Hepatic stellate cell (primary cell): Measurements from ENCODE around the gene BRCA2.
"Not testable (repeated sequence)": the region's sequence is repeated elsewhere in the genome, so short reads cannot be mapped to it uniquely, and the experiment has no call there.

Source experiments
- DNase-seq: peaks from one replicate; pipeline ENCODE4 v3.0.0; 2011; ENCODE audit warnings: low spot score

The BRCA2 gene

DNA sequence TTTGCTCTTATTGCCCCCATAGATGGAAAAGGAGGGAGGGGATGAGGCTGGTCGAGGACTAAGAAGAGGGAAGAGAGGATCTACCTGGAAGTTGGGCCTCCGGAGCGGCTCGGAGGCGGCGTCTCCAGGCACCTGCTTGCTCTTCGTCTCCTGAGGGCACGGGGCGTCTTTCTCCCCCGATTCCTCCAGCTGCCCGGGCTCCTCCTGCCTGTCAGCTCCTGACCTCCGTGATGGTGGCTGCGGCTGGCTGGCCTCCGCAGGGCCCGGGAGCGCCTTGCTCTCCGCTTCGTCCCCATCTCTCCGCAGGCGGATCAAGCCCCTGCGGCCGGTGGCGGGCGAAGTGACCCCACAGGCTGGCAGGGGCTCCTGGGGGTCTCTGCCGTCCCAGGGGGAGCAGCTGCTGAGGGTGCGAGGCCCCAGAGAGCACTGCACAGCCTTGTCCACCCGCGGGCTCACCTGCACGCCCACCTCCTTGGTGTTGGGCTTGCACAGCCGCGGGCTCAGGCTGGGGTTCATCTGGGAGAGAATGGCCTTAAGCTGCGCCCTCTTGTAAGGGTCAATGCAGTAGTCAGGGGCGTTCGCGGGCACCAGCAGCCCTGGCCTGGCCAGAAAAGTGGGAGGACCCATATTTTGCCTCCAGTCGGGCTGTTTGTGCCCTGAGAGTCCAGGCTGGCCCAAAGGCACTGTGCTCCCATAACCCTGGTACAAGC, 4.0 kb upstream of the BRCA2 start:
- no peak for DNase-seq

DNA sequence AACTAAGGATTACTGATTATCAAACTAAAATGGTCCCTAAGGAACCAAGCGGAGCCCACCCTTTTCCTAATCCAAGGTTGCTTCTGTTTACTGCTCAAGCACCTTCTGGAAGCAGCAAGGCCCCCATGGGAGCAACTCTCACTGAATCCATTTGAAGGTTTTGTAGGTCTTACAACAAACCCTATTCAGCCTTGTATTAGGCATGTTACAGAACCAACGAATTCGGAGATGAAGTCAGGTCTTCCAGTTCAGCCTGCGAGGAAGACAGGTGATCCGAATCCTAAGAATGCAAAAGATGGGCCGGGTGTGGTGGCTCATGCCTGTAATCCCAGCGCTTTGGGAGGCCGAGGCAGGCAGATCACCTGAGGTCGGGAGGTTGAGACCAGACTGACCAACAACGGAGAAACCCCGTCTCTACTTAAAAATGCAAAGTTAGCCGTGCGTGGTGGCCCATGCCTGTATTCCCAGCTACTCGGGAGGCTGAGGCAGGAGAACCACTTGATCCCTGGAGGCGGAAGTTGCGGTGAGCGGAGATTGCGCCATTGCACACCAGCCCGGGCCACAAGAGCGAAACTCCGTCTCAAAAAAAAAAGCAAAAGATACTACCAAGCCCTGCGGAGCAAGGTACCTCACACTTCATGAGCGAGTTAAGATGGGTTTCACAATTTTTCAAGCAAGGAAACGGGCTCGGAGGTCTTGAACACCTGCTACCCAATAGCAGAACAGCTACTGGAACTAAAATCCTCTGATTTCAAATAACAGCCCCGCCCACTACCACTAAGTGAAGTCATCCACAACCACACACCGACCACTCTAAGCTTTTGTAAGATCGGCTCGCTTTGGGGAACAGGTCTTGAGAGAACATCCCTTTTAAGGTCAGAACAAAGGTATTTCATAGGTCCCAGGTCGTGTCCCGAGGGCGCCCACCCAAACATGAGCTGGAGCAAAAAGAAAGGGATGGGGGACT, 754 bp upstream of the BRCA2 start:
- DNase-seq, result peak; percentile 17

DNA sequence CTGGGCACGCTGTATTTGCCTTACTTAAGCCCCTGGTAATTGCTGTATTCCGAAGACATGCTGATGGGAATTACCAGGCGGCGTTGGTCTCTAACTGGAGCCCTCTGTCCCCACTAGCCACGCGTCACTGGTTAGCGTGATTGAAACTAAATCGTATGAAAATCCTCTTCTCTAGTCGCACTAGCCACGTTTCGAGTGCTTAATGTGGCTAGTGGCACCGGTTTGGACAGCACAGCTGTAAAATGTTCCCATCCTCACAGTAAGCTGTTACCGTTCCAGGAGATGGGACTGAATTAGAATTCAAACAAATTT, 676 bp downstream of the BRCA2 start:
- DNase-seq, result no peak

GRCh38 chr13:32316501-32316900, 1.2 kb downstream of the BRCA2 start:
- DNase-seq, result no peak

DNA sequence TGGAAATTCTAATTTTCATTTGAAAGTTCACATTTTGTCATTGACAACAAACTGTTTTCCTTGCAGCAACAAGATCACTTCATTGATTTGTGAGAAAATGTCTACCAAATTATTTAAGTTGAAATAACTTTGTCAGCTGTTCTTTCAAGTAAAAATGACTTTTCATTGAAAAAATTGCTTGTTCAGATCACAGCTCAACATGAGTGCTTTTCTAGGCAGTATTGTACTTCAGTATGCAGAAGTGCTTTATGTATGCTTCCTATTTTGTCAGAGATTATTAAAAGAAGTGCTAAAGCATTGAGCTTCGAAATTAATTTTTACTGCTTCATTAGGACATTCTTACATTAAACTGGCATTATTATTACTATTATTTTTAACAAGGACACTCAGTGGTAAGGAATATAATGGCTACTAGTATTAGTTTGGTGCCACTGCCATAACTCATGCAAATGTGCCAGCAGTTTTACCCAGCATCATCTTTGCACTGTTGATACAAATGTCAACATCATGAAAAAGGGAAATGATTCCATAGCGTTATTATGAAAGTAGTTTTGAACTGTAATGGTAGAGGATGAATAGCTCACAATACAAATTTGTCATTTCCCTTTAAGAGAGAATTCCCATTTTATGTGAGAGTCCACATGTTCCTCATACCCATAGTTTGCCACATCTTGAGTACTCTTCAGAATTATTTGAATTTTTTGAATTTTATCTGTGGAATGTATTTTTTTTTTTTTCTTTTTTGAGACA, 2.6 kb downstream of the BRCA2 start:
- DNase-seq, result no peak

- no peak for DNase-seq
Measured at GRCh38 chr13:32320528-32320927, 5.2 kb downstream of the BRCA2 start.

- DNase-seq, result peak; percentile 72
Measured at GRCh38 chr13:32323912-32324311, 8.6 kb downstream of the BRCA2 start.

DNA sequence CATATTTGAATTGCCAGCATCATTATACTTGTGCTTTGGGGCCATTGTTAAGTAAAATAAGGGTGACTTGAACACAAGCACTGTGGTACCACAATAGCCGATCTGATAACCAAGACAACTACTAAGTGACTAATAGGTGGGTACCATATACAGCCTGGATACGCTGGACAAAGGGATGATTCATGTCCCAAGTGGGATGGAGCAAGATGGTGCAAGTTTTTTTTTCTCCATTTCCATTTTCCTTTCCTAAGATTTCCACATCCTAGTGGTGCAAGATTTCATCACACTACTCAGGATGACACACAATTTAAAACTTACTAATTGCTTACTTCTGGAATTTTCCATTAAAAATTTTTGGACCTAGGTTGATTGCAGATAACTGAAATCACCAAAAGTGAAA, 15.1 kb downstream of the BRCA2 start:
- DNase-seq, result no peak

- no peak for DNase-seq
Measured at GRCh38 chr13:32334671-32335070, 19.4 kb downstream of the BRCA2 start.

GRCh38 chr13:32340914-32341313, 25.6 kb downstream of the BRCA2 start:
- no peak for DNase-seq

DNA sequence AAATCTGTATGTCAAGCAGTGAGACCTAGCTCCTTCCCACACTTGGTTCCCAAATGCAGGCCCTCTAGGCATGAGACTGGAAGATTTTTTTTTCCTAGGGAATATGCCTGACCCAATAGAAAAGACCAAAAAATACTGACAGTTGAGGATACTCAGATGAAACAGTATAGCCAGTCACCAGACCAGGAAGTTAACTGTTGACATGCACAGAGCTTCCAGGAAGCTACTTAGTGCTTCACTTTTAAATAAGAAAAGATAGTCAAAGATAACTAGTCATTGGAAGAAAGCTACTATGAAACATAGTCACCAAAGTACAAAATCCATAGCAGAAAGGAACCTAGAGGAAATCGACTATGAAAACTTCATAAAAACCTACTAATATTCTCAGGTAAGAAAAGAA, 32.3 kb downstream of the BRCA2 start:
- DNase-seq, result no peak

- not testable (repeated sequence) for DNase-seq
Measured at GRCh38 chr13:32350839-32351441, 35.6 kb downstream of the BRCA2 start.

- no peak for DNase-seq
Measured at GRCh38 chr13:32354040-32354439, 38.7 kb downstream of the BRCA2 start.

DNA sequence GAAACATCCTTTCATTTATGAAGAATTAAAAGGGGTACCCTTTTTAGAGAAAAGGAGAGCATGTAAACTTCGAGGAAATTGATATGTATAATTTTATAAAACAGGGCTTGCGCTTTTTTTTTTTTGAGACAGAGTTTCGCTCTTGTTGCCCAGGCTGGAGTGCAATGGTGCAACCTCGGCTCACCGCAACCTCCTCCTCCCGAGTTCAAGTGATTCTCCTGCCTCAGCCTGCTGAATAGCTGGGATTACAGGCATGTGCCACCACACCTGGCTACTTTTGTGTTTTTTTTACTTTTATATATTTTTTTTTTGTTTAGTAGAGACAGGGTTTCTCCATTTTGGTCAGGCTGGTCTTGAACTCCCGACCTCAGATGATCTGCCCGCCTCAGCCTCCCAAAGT, 40.6 kb downstream of the BRCA2 start:
- not testable (repeated sequence) for DNase-seq

GRCh38 chr13:32362574-32362973, 47.3 kb downstream of the BRCA2 start:
- DNase-seq, result no peak

DNA sequence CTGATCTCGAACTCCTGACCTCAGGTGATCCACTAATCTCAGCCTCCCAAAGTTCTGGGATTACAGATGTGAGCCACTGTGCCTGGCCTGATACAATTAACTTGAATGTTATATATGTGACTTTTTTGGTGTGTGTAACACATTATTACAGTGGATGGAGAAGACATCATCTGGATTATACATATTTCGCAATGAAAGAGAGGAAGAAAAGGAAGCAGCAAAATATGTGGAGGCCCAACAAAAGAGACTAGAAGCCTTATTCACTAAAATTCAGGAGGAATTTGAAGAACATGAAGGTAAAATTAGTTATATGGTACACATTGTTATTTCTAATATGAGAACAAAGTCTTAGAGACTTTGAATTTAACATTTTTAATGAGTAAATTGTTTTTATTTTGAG, 55.5 kb downstream of the BRCA2 start:
- DNase-seq, result no peak

DNA sequence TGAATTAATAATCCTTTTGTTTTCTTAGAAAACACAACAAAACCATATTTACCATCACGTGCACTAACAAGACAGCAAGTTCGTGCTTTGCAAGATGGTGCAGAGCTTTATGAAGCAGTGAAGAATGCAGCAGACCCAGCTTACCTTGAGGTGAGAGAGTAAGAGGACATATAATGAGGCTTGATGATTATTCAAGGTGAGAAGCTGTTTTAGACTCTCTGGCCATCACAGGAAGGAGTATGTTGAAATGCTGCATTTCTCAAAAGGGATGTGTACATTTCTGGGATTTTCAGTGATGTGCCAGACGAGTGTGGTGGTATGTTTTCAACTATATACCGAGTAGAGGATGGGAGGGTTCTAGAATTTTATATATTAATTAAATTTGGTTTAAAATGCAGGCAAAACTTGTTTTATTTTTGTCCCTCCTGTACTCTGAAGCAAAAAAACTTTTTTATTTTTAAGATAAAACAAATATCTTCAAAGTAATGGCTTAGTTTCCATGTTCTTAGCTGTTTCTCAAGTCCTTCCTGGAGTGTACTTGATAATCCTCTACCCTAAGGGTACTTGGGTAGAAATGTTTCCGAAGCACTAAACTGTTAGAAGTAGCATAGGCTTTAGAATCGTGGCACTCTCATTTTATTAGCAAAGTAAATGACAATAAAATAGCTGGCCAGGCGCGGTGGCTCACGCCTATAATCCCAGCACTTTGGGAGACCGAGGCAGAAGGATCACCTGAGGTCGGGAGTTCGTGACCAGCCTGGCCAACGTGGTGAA, 61.5 kb downstream of the BRCA2 start:
- DNase-seq, result no peak

DNA sequence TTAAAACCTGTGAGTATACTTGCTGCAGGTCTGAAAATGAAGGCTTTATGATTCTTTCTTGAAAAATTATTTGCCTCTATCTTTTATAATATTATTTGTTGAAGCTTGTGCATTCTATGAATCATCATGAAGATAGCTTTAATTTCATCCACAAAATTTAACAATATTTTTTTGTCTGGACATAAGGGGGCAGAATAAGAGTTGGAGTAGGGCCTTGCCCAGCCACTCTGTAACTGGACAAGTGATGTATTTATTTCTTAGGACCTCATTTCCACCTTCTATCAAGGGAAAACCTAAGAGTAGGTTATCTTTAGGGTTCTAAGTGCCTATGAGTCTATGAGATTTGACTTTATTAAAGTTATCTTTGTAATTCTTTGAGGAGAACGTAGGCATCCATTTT, 62.7 kb downstream of the BRCA2 start:
- DNase-seq, result peak; percentile 6

DNA sequence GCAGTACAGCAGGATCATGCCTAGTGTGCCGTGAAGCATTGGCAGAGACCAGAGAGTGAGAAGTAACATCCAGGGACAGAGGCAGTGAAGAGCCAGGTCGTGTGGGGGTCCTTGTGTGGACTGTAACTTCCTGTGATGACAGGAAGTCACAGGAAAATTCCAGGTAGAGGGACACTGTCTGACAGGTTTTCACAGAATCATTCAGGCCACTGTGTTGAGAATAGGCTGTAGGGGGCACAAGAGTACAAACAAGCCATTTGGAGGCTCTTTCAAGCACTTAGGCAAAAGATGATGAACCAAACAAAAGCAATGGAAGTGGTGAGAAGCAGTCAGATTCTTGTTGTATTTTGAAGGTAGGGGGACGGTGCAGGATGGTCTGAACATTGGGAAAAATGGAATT, 66.2 kb downstream of the BRCA2 start:
- peak; percentile 27 for DNase-seq

- no peak for DNase-seq
Measured at GRCh38 chr13:32383836-32384618, 68.7 kb downstream of the BRCA2 start.

GRCh38 chr13:32384702-32385101, 69.4 kb downstream of the BRCA2 start:
- no peak for DNase-seq
